GM12878 (cell line): ENCODE measurements around the gene NIN. TPM values are rescaled to one million over a fixed set of nuclear protein-coding genes. Genes with fewer than 3 reads are reported as not detected.
A peak's percentile ranks its signal among the peaks of the same experiment; 100 is the strongest.

Experiments
- ATAC-seq: fragments of 200-7000 bp; cut with Tn5 transposase; 3 replicates; pipeline ENCODE4 v1.9.1; 2020; ENCODE audit warnings: mild to moderate bottlenecking, moderate library complexity
- BruUV-seq: library from RNA; stranded (reverse); fragments of 400-500 nt; replicated peaks from 2 replicates; lab custom pipeline; 2021; lab: Mats Ljungman, UMichigan
- CTCF ChIA-PET: fragments of 300-600 bp; sonication (Branson Sonifier 250); formaldehyde crosslinking; extraction: SDS; loops from one replicate; lab custom pipeline; 2021; ENCODE audit warnings: inconsistent platforms; lab: Yijun Ruan, JAX
- POLR2A ChIA-PET: fragments of 350-600 bp; formaldehyde crosslinking; extraction: SDS; loops from one replicate; lab custom pipeline; 2021; ENCODE audit warnings: inconsistent platforms; lab: Charles Lee
- RAD21 ChIA-PET: fragments of 300-600 bp; sonication (Branson Sonifier 250); formaldehyde crosslinking; loops from one replicate; lab custom pipeline; 2023; ENCODE audit warnings: antibody characterized with exemption; ENCODE audit not compliant: unreplicated experiment; lab: Charles Lee
- SMC1A ChIA-PET: fragments of 300-600 bp; sonication (Branson Sonifier 250); formaldehyde crosslinking; loops from one replicate; lab custom pipeline; 2023; ENCODE audit not compliant: unreplicated experiment, uncharacterized antibody; lab: Charles Lee
- DNase-seq: peaks from one replicate; pipeline ENCODE4 v3.0.0-alpha.2; 2011; ENCODE audit warnings: low read depth, low spot score
- FAIRE-seq: peaks from 3 replicates; lab custom pipeline; 2011; peaks lifted over from hg19 to GRCh38; lab: Jason Lieb, UNC
- H2AFZ ChIP-seq: 2 replicates; pipeline ENCODE4 v1.6.0; 2011; ENCODE audit warnings: low read depth, low read length, control low read depth; ENCODE audit not compliant: control insufficient read depth
- H3K27ac ChIP-seq: 2 replicates; pipeline ENCODE4 v1.5.1; 2011; ENCODE audit warnings: control low read depth; ENCODE audit not compliant: control insufficient read depth, insufficient read depth
- H3K27me3 ChIP-seq, 2 experiments: replicated peaks in 1 of 2; 2 replicates each; pipeline versions ENCODE4 v1.6.0 to v1.6.1; 2011; ENCODE audit warnings: low read length in 1 of 2; ENCODE audit not compliant: control insufficient read depth in 2 of 2, insufficient read depth in 2 of 2
- H3K36me3 ChIP-seq, 2 experiments: 2 replicates each; pipeline ENCODE4 v1.5.1; 2011; ENCODE audit warnings: low read length in 1 of 2; ENCODE audit not compliant: control insufficient read depth in 2 of 2, insufficient read depth in 2 of 2
- H3K4me1 ChIP-seq: 2 replicates; pipeline ENCODE4 v1.6.1; 2011; ENCODE audit warnings: mild to moderate bottlenecking, low read length, moderate library complexity, mixed read lengths; ENCODE audit not compliant: control insufficient read depth, insufficient read depth
- H3K4me2 ChIP-seq: 2 replicates; pipeline ENCODE4 v1.6.0; 2011; ENCODE audit warnings: control low read depth; ENCODE audit not compliant: control insufficient read depth, insufficient read depth
- H3K4me3 ChIP-seq: fragments of 200-600 bp; sonication (generic); 2 replicates; pipeline ENCODE4 v1.5.1; 2016
- H3K79me2 ChIP-seq: 2 replicates; pipeline ENCODE4 v1.6.0; 2011; ENCODE audit warnings: low read length; ENCODE audit not compliant: control insufficient read depth, insufficient read depth
- H3K9ac ChIP-seq: 2 replicates; pipeline ENCODE4 v1.8.0; 2011; ENCODE audit warnings: low read length, control low read depth, mixed read lengths; ENCODE audit not compliant: control insufficient read depth, insufficient read depth
- H3K9me3 ChIP-seq: replicated peaks from 3 replicates; pipeline ENCODE4 v1.5.1; 2011; ENCODE audit warnings: mild to moderate bottlenecking, low read length; ENCODE audit not compliant: control insufficient read depth, insufficient read depth
- H4K20me1 ChIP-seq: 2 replicates; pipeline ENCODE4 v1.6.0; 2011; ENCODE audit not compliant: control insufficient read depth, insufficient read depth
- ETV6 ChIP-seq, 2 experiments: fragments of 450-650 bp in 1 of 2; IDR thresholded peaks in 1 of 2; conservative IDR thresholded peaks in 1 of 2; 2 replicates each; pipeline ENCODE4 v1.6.1; 2014; ENCODE audit warnings: antibody characterized with exemption in 1 of 2, borderline replicate concordance in 1 of 2, low read depth in 1 of 2, mild to moderate bottlenecking in 1 of 2, moderate library complexity in 1 of 2
- IRF4 ChIP-seq: IDR thresholded peaks from 2 replicates; pipeline ENCODE4 v1.6.1; 2011; ENCODE audit warnings: low read depth, low read length
- JUNB ChIP-seq: IDR thresholded peaks from 2 replicates; pipeline ENCODE4 v1.6.1; 2016; ENCODE audit warnings: antibody characterized with exemption, mild to moderate bottlenecking
- MTA3 ChIP-seq: IDR thresholded peaks from 2 replicates; pipeline ENCODE4 v1.6.1; 2012; ENCODE audit warnings: low read length, inconsistent platforms, borderline replicate concordance
- RAD21 ChIP-seq: IDR thresholded peaks from 2 replicates; pipeline ENCODE4 v1.6.1; 2011; ENCODE audit warnings: mild to moderate bottlenecking, low read depth, low read length, moderate library complexity; ENCODE audit not compliant: insufficient read depth
- SIN3A ChIP-seq: IDR thresholded peaks from 2 replicates; pipeline ENCODE4 v1.6.1; 2012; ENCODE audit warnings: low read depth, low read length, improper control_type of control experiment
- SREBF2 ChIP-seq: IDR thresholded peaks from 2 replicates; pipeline ENCODE4 v1.6.1; 2012; ENCODE audit warnings: mild to moderate bottlenecking, low read length
- STAT1 ChIP-seq: fragments of 450-650 bp; conservative IDR thresholded peaks from 2 replicates; pipeline ENCODE4 v1.6.1; 2014; ENCODE audit warnings: antibody characterized with exemption, mild to moderate bottlenecking
- WGBS: methylation state at CpG from one replicate; pipeline ENCODE4 v1.1.6; 2016; ENCODE audit warnings: low lambda C conversion rate; ENCODE audit not compliant: insufficient replicate concordance, insufficient coverage; ENCODE audit errors: missing lambda C conversion rate; 5-methylcytosine and 5-hydroxymethylcytosine counted together
- in situ Hi-C: fragments of 300-500 bp; cut with MboI; formaldehyde crosslinking; loops from 9 replicates; pipeline ENCODE4 v1.14.3; 2018; ENCODE audit warnings: mixed read lengths
- intact Hi-C: fragments of 100-400 bp; cut with micrococcal nuclease; formaldehyde crosslinking; loops from one replicate; pipeline ENCODE4 v1.14.2; 2022; ENCODE audit not compliant: unreplicated experiment
- polyA plus RNA-seq, 11 experiments: library from polyadenylated mRNA; depleted of rRNA in 4 of 11; unstranded in 6 of 11; stranded (reverse) in 5 of 11; fragments of >200 nt; fragmentation: Nextera tagmentation in 4 of 11; fragmentation: Illumina TruSeq in 1 of 11; extraction: Ambion mirVana in 4 of 11; extraction: Trizol in 1 of 11; gene quantifications; 1 replicate in 1 of 11; 2 replicates in 10 of 11; pipeline versions ENCODE4 v1.2.1 to v1.2.3, GENCODE V29; 2011 to 2016; ENCODE audit warnings: inconsistent platforms in 2 of 11, missing spikeins in 2 of 11, low read depth in 1 of 11
- total RNA-seq, 4 experiments: library from RNA; depleted of rRNA in 3 of 4; stranded (reverse); fragments of >200 nt in 3 of 4; fragmentation: Illumina TruSeq in 1 of 4; extraction: Trizol in 1 of 4; gene quantifications; 2 replicates each; pipeline versions ENCODE4 v1.2.1 to v1.2.3, GENCODE V29; 2013 to 2021

NIN gene
- total and polyA plus RNA-seq, 10 of the 15 experiments (the other 5 are each of a cell fraction or from before 2014, with no cell fraction given): 16.2 to 135 (median 70.3) TPM

DNA sequence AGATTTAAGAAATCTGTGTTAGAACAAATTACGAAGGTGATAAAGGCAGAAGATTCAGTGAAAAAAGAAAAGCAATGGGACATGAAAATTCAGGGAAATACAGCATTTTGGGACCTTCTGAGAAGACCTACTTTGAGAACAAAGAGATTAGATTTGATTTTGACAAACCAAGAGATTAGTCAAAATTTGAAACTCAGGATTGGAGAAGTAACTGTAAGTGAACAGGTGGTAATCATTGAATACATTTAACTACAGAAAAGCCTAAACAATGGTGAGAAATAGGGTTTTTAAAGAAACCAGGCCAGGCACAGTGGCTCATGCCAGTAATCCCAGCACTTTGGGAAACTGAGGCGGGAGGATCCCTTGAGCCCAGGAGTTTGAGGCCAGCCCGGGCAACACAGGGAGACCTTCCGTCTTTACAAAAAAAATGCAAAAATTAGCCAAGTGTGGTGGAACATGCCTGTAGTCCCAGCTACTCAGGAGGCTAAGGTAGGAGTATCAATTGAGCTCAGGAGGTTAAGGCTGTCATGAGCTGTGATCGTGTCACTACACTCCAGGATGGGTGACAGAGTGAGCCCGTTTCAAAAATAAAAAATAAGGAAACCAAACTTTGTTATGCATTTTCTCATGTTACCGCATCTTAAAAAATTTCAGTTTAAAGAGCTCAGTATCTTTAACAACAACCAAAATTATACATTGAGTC is 154.0 kb downstream of the NIN start:
- intact Hi-C loops: no loop called here
- ATAC-seq: peak; percentile 83
- 30% methylated on average over 7 of the region's 7 CpGs for WGBS
- Histone ChIP-seq H3K36me3 (no peaks in the 10 kb centered on the region), H3K4me3 (peak overlapping the region; percentile 35; the same call in 1 of the 2 replicates), H3K4me2 (peak overlapping the region; percentile 75), H2AFZ (peak overlapping the region; percentile 59)
- no TSS peak for BruUV-seq
- RAD21 ChIA-PET: interaction anchor here (0.7 to 2.3 kb wide), 11 partner anchors 11 to 184 kb away, joined by 3 to 14 read pairs (median 4); no protein-coding TSS in a partner anchor
- SMC1A ChIA-PET: interaction anchor here (0.5 to 2.3 kb wide), 19 partner anchors 9 to 183 kb away, joined by 3 to 12 read pairs (median 4); no protein-coding TSS in a partner anchor
- TF ChIP-seq ETV6 (conservative IDR thresholded peaks at IDR 0.05 in 1 of 2, IDR thresholded peaks at IDR 0.05 in 1 of 2; ENCODE audit: borderline replicate concordance in 1 of 2, low read depth in 1 of 2) (no peak), JUNB (peak; percentile 55), RAD21 (peak; percentile 6; the same call in 1 of the 2 replicates), SIN3A (no peak), STAT1 (no peak), SREBF2 (no peak), MTA3 (peak; percentile 33; the same call in 1 of the 2 replicates), IRF4 (0 out of 2 replicates have a peak, but pooled peaks have one; percentile 27)
- TF ChIP-seq, all 136 proteins: peak for 4
- CTCF ChIA-PET: interaction anchor here (0.7 to 2.0 kb wide), 10 partner anchors 9 to 334 kb away, joined by 3 to 12 read pairs (median 4); partner anchors contain the start of gene SAV1
- no peaks in the 10 kb centered on the region for H3K79me2 ChIP-seq
- H3K27me3 ChIP-seq: no peaks in the 10 kb centered on the region
- POLR2A ChIA-PET: interaction anchor here (0.7 to 1.9 kb wide), 7 partner anchors 9 to 153 kb away, joined by 3 to 9 read pairs (median 6); partner anchors contain the start of gene SAV1
- H3K27ac ChIP-seq: peak overlapping the region; percentile 61
- FAIRE-seq (peak; percentile 38), DNase-seq (no peak)
- H3K9ac ChIP-seq: no peak overlapping the region
- H3K9me3 ChIP-seq: no peaks in the 10 kb centered on the region
- in situ Hi-C loops: no loop called here
- peaks cover 20% of the 10 kb centered on the region for H3K4me1 ChIP-seq
- H4K20me1 ChIP-seq: no peaks in the 10 kb centered on the region
